Progenitor cell of endocrine pancreas (in vitro differentiated cells): ENCODE data around the gene CDH4. TPM values are rescaled to one million over a fixed set of nuclear protein-coding genes. Genes with fewer than 3 reads are reported as not detected.
"Not testable (repeated sequence)": the region's sequence is repeated elsewhere in the genome, so short reads cannot be mapped to it uniquely, and the experiment has no call there.

Experiments used
- DNase-seq: peaks from one replicate; pipeline ENCODE4 v3.0.0; 2021; ENCODE audit warnings: low spot score; ENCODE audit not compliant: unreplicated experiment
- H3K27ac Mint-ChIP-seq: 2 replicates; pipeline ENCODE4 v1.8.0; 2021; ENCODE audit warnings: mild to moderate bottlenecking, moderate library complexity, mixed read lengths
- H3K27me3 Mint-ChIP-seq: 2 replicates; pipeline ENCODE4 v1.8.0; 2021; ENCODE audit warnings: mixed read lengths
- H3K36me3 Mint-ChIP-seq: 2 replicates; pipeline ENCODE4 v1.8.0; 2022; ENCODE audit warnings: mixed read lengths; ENCODE audit not compliant: insufficient read depth
- H3K4me1 Mint-ChIP-seq: 2 replicates; pipeline ENCODE4 v1.8.0; 2021; ENCODE audit warnings: low read depth, mixed read lengths
- H3K4me3 Mint-ChIP-seq: 2 replicates; pipeline ENCODE4 v1.8.0; 2021; ENCODE audit warnings: low read depth, mild to moderate bottlenecking, moderate library complexity, mixed read lengths
- H3K9me3 Mint-ChIP-seq: 2 replicates; pipeline ENCODE4 v1.8.0; 2021; ENCODE audit warnings: low read depth, mixed read lengths
- CTCF ChIP-seq: fragments of 200-600 bp; sonication (generic); IDR thresholded peaks from one replicate; pipeline ENCODE4 v1.5.0; 2021; ENCODE audit warnings: antibody characterized with exemption, mild to moderate bottlenecking; ENCODE audit not compliant: unreplicated experiment
- total RNA-seq: library from RNA; stranded (reverse); gene quantifications from 2 replicates; pipeline ENCODE4 v1.2.1, GENCODE V29; 2021

The CDH4 gene
- total RNA-seq, 1 donor from 2014 or later: 0.43 TPM

DNA sequence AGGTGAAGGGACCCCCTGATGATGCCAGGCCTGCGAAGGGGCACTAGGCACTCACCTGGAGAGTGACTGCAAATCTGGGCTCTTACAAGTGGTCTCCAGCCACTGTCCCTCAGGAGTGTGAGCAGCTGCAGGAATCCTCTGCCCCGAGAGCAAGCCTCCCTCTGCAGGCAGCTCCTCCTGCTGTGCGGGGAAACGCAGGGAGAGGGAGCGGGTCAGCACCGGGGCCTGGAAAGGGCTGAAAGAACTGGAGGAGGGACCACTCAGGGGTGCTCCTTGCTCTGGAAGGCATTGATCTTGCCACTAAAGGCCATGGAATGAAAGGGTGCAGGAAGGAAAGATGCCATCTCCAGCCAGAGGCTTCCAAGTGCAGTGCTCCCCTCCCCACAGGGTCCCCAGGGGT is 168.0 kb downstream of the CDH4 start:
- Mint-ChIP-seq H3K27ac (no peak overlapping the region), H3K4me3 (no peak overlapping the region), H3K4me1 (no peaks in the 10 kb centered on the region), H3K9me3 (no peaks in the 10 kb centered on the region), H3K27me3 (no peaks in the 10 kb centered on the region), H3K36me3 (no peaks in the 10 kb centered on the region)
- no peak for DNase-seq
- TF ChIP-seq CTCF: no peak

DNA sequence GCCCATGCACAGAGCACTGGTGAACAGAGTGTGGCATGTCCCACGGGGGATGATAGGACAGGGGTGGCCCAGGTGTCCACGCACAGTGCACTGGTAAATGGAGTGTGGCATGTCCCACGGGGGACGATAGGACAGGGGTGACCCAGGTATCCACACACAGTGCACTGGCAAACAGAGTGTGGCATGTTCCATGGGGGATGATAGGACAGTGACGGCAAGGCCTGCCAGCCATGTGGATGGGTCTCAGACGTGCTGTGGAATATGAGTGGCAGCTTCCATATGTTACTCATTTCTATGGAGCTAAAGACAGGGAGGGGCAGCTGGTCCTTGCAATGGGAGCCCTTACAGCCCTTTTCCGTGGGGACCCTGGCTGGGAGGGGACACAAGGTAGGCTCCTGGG is 168.7 kb downstream of the CDH4 start:
- no peaks in the 10 kb centered on the region for H3K36me3 Mint-ChIP-seq
- DNase-seq: no peak
- TF ChIP-seq CTCF: no peak
- no peaks in the 10 kb centered on the region for H3K27me3 Mint-ChIP-seq
- H3K27ac Mint-ChIP-seq: no peak overlapping the region
- H3K4me1 Mint-ChIP-seq: no peaks in the 10 kb centered on the region
- H3K4me3 Mint-ChIP-seq: no peak overlapping the region
- no peaks in the 10 kb centered on the region for H3K9me3 Mint-ChIP-seq

DNA sequence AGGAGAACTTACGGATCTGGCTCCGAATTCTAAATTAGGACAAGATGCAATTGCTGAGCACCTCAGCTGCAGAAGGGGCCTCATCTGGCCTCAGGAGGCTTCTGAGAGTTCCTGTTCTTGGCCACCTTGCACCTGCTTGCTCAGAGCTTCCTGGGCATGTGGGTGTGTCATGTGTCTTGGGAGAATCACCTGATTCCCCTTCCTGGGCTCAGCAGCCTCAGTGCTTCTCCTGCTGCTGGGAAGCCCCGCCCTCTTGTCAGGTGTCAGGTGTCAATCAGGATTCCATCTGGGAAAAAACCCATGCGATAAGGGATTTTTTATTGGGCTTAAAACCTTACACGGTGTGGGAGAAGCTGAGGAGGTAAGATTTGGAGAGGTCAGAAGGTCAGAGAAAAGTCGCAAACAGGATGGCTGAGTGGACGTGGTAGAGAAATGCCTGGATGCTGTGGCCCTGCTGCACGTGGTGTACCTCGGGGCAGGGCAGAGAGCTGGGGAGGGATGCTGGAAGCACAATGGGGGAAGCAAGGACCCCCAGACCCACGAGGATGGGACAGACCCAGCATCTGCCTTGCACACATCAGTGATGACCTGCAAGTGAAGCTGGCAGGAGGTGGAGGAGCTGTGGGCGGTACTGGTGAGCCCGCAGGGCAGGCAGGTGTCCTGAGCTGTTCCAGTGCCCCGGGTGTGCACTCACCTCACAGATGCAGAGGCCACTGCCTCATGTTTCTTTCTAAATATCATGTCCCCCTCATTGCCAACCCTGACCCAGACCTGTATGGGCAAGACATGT is 170.8 kb downstream of the CDH4 start:
- Mint-ChIP-seq H3K36me3 (no peaks in the 10 kb centered on the region), H3K9me3 (no peaks in the 10 kb centered on the region), H3K27me3 (peaks cover 9% of the 10 kb centered on the region), H3K4me3 (no peak overlapping the region), H3K27ac (no peak overlapping the region), H3K4me1 (no peaks in the 10 kb centered on the region)
- no peak for DNase-seq
- no peak for TF ChIP-seq CTCF

- H3K27me3 Mint-ChIP-seq: peaks cover 15% of the 10 kb centered on the region
- no peak for DNase-seq
- TF ChIP-seq CTCF: no peak
- H3K4me1 Mint-ChIP-seq: no peaks in the 10 kb centered on the region
- no peaks in the 10 kb centered on the region for H3K9me3 Mint-ChIP-seq
- H3K4me3 Mint-ChIP-seq: no peak overlapping the region
- H3K27ac Mint-ChIP-seq: no peak overlapping the region
- no peaks in the 10 kb centered on the region for H3K36me3 Mint-ChIP-seq
Measured at GRCh38 chr20:61424011-61424627, 172.1 kb downstream of the CDH4 start.

- TF ChIP-seq CTCF: no peak
- Mint-ChIP-seq H3K4me3 (no peak overlapping the region), H3K27me3 (peaks cover 18% of the 10 kb centered on the region), H3K27ac (no peak overlapping the region), H3K4me1 (no peaks in the 10 kb centered on the region), H3K9me3 (no peaks in the 10 kb centered on the region), H3K36me3 (no peaks in the 10 kb centered on the region)
- no peak for DNase-seq
Measured at GRCh38 chr20:61424628-61425420, 172.8 kb downstream of the CDH4 start.

DNA sequence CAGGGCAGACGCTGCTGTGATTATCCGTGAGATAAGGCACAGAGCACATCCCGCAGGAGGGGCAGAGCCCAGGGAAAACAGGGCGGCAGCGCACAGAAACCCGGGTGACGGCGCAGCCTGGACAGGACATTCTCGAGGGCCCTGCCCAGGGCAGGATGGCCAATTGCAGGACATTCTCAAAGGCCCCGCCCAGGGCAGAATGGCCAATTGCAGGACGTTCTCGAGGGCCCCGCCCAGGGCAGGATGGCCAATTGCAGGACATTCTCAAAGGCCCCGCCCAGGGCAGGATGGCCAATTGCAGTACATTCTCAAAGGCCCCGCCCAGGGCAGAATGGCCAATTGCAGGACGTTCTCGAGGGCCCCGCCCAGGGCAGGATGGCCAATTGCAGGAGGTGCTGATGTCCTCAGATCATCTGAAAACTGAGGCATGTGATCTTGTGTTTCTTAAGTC is 173.5 kb downstream of the CDH4 start:
- H3K9me3 Mint-ChIP-seq, H3K4me3 Mint-ChIP-seq, H3K27ac Mint-ChIP-seq, H3K4me1 Mint-ChIP-seq, H3K36me3 Mint-ChIP-seq, DNase-seq: not testable (repeated sequence)
- peaks cover 18% of the 10 kb centered on the region for H3K27me3 Mint-ChIP-seq
